Measurements from ENCODE around the gene CLNK.

The CLNK gene

GRCh38 chr4:10629394-10629793 lies 55.2 kb downstream of the CLNK start:
- no peak for TF ChIP-seq CTCF (IDR thresholded peaks at IDR 0.05; ENCODE audit: low read depth, low read length)
- no peak for DNase-seq (ENCODE audit: extremely low read depth, low read depth)

- no peak for TF ChIP-seq CTCF (IDR thresholded peaks at IDR 0.05; ENCODE audit: low read depth, low read length)
- no peak for DNase-seq (ENCODE audit: extremely low read depth, low read depth)
Observed at GRCh38 chr4:10625131-10625530, 59.4 kb downstream of the CLNK start.

- DNase-seq (ENCODE audit: extremely low read depth, low read depth), result no peak
- no peak for TF ChIP-seq CTCF (IDR thresholded peaks at IDR 0.05; ENCODE audit: low read depth, low read length)
Observed at GRCh38 chr4:10623862-10624261, 60.7 kb downstream of the CLNK start.

- DNase-seq (ENCODE audit: extremely low read depth, low read depth), result no peak
Observed at GRCh38 chr4:10623241-10623640, 61.3 kb downstream of the CLNK start.

GRCh38 chr4:10622728-10623127 lies 61.8 kb downstream of the CLNK start:
- DNase-seq (ENCODE audit: extremely low read depth, low read depth), result no peak
- no peak for TF ChIP-seq CTCF (IDR thresholded peaks at IDR 0.05; ENCODE audit: low read depth, low read length)

More at GRCh38 chr4:10623241-10623640, 61.3 kb downstream of the CLNK start:
- TF ChIP-seq CTCF (IDR thresholded peaks at IDR 0.05; ENCODE audit: low read depth, low read length), result no peak

GRCh38 chr4:10620935-10621488 lies 63.6 kb downstream of the CLNK start:
- no peak for TF ChIP-seq CTCF (IDR thresholded peaks at IDR 0.05; ENCODE audit: low read depth, low read length)
- no peak for DNase-seq (ENCODE audit: extremely low read depth, low read depth)

- no peak for TF ChIP-seq CTCF (IDR thresholded peaks at IDR 0.05; ENCODE audit: low read depth, low read length)
- DNase-seq (ENCODE audit: extremely low read depth, low read depth), result no peak
Observed at GRCh38 chr4:10619855-10620254, 64.7 kb downstream of the CLNK start.
